C4-2B (cell line): ENCODE results near the gene DPYSL4.
"Not testable (repeated sequence)": the region's sequence is repeated elsewhere in the genome, so short reads cannot be mapped to it uniquely, and the experiment has no call there.

Source experiments
- CTCF ChIP-seq: fragments of 450-650 bp; conservative IDR thresholded peaks from 2 replicates; pipeline ENCODE4 v1.5.1; 2017; ENCODE audit warnings: mild to moderate bottlenecking
- ZFX ChIP-seq: fragments of 450-650 bp; IDR thresholded peaks from 2 replicates; pipeline ENCODE4 v1.6.1; 2017

DNA sequence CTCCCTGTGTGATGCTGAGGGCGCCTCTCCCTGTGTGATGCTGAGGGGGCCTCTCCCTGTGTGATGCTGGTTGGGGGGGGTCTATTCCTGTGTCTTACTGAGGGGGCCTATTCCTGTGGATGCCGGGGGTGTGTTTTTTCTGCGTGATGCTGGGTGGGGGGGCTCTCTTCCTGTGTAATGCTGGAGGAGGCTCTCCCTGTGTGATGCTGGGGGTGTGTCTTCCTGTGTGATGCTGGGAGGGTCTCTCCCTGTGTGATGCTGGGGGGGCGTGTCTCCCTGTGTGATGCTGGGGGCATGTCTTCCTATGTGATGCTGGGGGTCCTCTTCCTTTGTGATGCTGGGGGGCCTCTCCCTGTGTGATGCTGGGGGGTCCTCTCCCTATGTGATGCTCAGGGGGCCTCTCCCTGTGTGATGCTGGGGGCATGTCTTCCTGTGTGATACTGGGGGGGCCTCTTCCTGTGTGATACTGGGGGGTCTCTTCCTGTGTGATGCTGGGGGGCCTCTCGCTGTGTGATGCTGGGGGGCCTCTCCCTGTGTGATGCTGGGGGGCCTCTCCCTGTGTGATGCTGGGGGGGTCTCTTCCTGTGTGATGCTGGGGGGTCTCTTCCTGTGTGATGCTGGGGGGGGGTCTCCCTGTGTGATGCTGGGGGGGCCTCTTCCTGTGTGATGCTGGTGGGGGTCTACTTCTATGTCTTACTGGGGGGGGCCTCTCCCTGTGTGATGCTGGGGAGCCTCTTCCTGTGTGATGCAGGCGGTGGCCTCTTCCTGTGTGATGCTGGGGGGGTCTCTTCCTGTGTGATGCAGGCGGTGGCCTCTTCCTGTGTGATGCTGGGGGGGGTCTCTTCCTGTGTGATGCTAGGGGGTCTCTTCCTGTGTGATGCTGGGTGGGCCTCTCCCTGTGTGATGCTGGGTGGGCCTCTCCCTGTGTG, 27.2 kb upstream of the DPYSL4 start:
- not testable (repeated sequence) for TF ChIP-seq CTCF, ZFX
